Measurements from ENCODE around the gene R3HDM2.

Gene R3HDM2

DNA sequence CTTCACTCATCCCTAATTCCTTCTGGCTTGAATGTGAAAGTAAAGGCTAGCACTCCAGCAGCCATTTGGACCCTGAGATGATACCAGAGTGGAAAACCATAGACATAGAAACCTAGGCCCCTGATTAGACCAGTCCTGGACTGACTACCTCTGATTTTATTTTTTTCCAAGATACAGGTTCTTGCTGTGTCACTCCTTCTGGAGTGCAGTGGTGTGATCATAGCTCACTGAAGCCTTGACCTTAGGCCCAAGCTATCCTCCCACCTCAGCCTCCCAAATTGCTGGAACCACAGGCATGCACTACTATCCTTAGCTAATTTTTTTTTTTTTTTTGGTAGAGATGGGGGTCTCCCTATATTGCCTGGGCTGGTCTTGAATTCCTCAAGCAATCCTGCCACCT, 105.4 kb downstream of the R3HDM2 start:
- no peaks in the 10 kb centered on the region for H3K27me3 ChIP-seq (ENCODE audit: insufficient read depth, low read length)
- H3K9me2 ChIP-seq (ENCODE audit: low read depth, low read length), result no peaks in the 10 kb centered on the region
- H3K79me2 ChIP-seq (ENCODE audit: insufficient read depth, low read length), result no peaks in the 10 kb centered on the region
- no peaks in the 10 kb centered on the region for H3K4me1 ChIP-seq (ENCODE audit: insufficient read depth, low read length, severe bottlenecking)
- no peak overlapping the region for H3K9ac ChIP-seq (ENCODE audit: low read length)
- no peak overlapping the region for H3K4me2 ChIP-seq (ENCODE audit: low read length)
- H3K36me3 ChIP-seq (ENCODE audit: insufficient read depth, low read length), result peaks cover 13% of the 10 kb centered on the region
- TF ChIP-seq EZH2 (IDR thresholded peaks at IDR 0.05; ENCODE audit: borderline replicate concordance, low read length), result no peak
- TF ChIP-seq, protein P1, sequence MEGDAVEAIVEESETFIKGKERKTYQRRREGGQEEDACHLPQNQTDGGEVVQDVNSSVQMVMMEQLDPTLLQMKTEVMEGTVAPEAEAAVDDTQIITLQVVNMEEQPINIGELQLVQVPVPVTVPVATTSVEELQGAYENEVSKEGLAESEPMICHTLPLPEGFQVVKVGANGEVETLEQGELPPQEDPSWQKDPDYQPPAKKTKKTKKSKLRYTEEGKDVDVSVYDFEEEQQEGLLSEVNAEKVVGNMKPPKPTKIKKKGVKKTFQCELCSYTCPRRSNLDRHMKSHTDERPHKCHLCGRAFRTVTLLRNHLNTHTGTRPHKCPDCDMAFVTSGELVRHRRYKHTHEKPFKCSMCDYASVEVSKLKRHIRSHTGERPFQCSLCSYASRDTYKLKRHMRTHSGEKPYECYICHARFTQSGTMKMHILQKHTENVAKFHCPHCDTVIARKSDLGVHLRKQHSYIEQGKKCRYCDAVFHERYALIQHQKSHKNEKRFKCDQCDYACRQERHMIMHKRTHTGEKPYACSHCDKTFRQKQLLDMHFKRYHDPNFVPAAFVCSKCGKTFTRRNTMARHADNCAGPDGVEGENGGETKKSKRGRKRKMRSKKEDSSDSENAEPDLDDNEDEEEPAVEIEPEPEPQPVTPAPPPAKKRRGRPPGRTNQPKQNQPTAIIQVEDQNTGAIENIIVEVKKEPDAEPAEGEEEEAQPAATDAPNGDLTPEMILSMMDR (IDR thresholded peaks at IDR 0.05; ENCODE audit: low read length), result no peak
- no peak overlapping the region for H3K27ac ChIP-seq (ENCODE audit: low read depth, low read length, poor library complexity, severe bottlenecking)
- no peak overlapping the region for H3K4me3 ChIP-seq (ENCODE audit: low read depth, low read length, poor library complexity, severe bottlenecking)
- H4K20me1 ChIP-seq (ENCODE audit: insufficient read depth, low read length), result no peaks in the 10 kb centered on the region
- no peaks in the 10 kb centered on the region for H3F3A ChIP-seq (ENCODE audit: insufficient read depth, low read length)
- H2AFZ ChIP-seq (ENCODE audit: low read length), result no peak overlapping the region
- 0 out of 2 replicates have a peak, but pooled peaks cover 2% of the 10 kb centered on the region for H3K9me3 ChIP-seq (ENCODE audit: low read length)

DNA sequence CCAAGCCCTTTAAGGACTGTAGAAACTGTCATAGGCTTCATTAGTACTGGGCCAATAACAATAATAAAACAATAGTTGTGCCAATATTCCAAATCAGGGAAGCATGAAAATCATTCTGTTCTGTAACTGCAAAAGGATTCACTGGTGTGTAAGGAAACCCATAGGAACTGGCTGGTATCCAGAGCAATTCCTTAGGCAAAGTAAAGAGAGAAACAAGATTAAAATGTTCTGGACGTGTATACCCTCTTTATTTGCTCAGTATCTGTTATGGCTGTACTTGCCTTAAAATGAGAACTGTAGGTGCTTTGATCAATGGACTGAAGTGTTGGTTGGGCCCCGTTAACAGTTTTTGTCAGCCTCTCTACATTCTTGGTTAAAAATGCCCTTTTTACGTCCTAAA, 107.4 kb downstream of the R3HDM2 start:
- Histone ChIP-seq H3K9ac (ENCODE audit: low read length) (no peak overlapping the region), H3K36me3 (ENCODE audit: insufficient read depth, low read length) (peaks cover 13% of the 10 kb centered on the region), H3K79me2 (ENCODE audit: insufficient read depth, low read length) (no peaks in the 10 kb centered on the region), H3K4me1 (ENCODE audit: insufficient read depth, low read length, severe bottlenecking) (no peaks in the 10 kb centered on the region), H3K4me2 (ENCODE audit: low read length) (no peak overlapping the region), H3K27me3 (ENCODE audit: insufficient read depth, low read length) (no peaks in the 10 kb centered on the region), H2AFZ (ENCODE audit: low read length) (no peak overlapping the region), H3K4me3 (ENCODE audit: low read depth, low read length, poor library complexity, severe bottlenecking) (no peak overlapping the region), H4K20me1 (ENCODE audit: insufficient read depth, low read length) (no peaks in the 10 kb centered on the region), H3K9me2 (ENCODE audit: low read depth, low read length) (no peaks in the 10 kb centered on the region), H3K27ac (ENCODE audit: low read depth, low read length, poor library complexity, severe bottlenecking) (no peak overlapping the region), H3F3A (ENCODE audit: insufficient read depth, low read length) (no peaks in the 10 kb centered on the region), H3K9me3 (ENCODE audit: low read length) (0 out of 2 replicates have a peak, but pooled peaks cover 2% of the 10 kb centered on the region)
- TF ChIP-seq EZH2 (IDR thresholded peaks at IDR 0.05; ENCODE audit: borderline replicate concordance, low read length), result no peak
- TF ChIP-seq, protein P1 (IDR thresholded peaks at IDR 0.05; ENCODE audit: low read length), result no peak

DNA sequence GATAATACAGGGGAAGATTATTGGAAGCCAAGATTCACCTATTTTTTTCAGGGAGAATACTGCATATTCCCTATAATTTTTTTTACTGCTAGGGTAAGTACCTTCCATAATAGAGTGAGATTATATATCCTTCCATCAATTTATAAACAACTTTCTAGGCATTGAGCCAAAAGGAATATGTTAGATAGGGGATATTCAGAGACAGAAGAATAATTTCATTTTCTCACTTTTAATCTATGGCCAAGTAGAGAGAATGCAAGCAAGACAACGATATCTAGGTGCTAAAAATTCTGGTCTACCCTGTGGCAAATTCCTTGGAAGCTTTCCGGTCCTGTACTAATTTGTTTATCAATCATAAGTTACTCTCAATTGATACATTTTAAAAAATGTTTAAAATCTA, 110.2 kb downstream of the R3HDM2 start:
- no peaks in the 10 kb centered on the region for H4K20me1 ChIP-seq (ENCODE audit: insufficient read depth, low read length)
- no peaks in the 10 kb centered on the region for H3K27me3 ChIP-seq (ENCODE audit: insufficient read depth, low read length)
- TF ChIP-seq, protein P1 (IDR thresholded peaks at IDR 0.05; ENCODE audit: low read length), result no peak
- TF ChIP-seq EZH2 (IDR thresholded peaks at IDR 0.05; ENCODE audit: borderline replicate concordance, low read length), result no peak

More for the DNA sequence above, 110.2 kb downstream of the R3HDM2 start:
- Histone ChIP-seq H3K4me3 (ENCODE audit: low read depth, low read length, poor library complexity, severe bottlenecking) (no peak overlapping the region), H3K36me3 (ENCODE audit: insufficient read depth, low read length) (no peaks in the 10 kb centered on the region), H3F3A (ENCODE audit: insufficient read depth, low read length) (no peaks in the 10 kb centered on the region), H2AFZ (ENCODE audit: low read length) (no peak overlapping the region), H3K79me2 (ENCODE audit: insufficient read depth, low read length) (no peaks in the 10 kb centered on the region), H3K4me1 (ENCODE audit: insufficient read depth, low read length, severe bottlenecking) (no peaks in the 10 kb centered on the region), H3K9me2 (ENCODE audit: low read depth, low read length) (no peaks in the 10 kb centered on the region), H3K4me2 (ENCODE audit: low read length) (no peak overlapping the region), H3K27ac (ENCODE audit: low read depth, low read length, poor library complexity, severe bottlenecking) (no peak overlapping the region), H3K9me3 (ENCODE audit: low read length) (no peaks in the 10 kb centered on the region), H3K9ac (ENCODE audit: low read length) (no peak overlapping the region)

All from OCI-LY1 (cell line).